ENCODE measurements around the gene FBXO45. TPM values are rescaled to one million over a fixed set of nuclear protein-coding genes. Genes with fewer than 3 reads are reported as not detected.

Gene FBXO45
- total and polyA plus RNA-seq, 2 of the 13 experiments (the other 11 are each of a cell fraction or from before 2014, with no cell fraction given) = 7.0 to 12.1 TPM

DNA sequence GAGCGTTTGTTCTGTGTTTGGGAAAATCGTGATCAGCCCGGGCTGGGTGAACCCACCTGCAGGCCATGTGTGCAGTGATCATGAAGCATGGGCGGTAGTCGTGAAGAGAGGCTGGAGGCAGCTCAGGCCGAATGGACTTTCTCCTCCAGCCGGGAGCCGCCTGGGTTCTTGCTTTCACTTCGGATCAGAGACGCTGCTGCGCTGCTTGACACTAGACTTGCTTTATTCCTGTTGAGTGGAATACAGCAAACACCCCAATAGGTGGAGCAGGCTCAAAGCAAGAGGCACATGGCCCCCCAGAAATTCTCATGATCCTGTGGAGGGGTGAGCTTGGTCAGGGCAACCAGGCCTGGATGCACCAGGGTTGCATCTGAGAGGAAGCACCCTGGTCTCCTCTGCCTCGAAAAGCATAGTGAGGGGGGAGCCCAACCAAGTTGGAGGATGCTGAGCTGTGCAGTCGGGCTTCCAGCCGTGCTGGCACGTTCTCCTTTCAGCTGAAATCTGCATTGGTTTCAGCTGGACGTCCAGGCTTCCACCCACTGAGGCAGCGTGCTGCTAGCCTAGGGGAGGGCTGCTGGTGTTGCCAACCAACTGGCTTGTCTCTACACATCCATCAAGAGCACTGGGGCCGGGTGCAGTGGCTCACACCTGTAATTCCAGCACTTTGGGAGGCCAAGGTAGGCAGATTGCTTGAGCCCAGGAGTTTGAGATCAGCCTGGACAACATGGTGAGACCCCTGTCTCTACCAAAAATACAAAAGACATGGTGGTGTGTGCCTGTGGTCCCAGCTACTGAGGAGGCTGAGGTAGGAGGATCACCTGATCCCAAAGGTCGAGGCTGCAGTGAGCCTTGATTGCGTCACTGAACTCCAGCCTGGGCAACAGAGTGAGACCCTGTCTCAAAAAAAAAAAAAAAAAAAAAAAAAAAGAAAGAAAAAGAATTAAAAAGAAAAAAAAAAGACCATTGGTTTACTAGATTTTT, 68.2 kb downstream of the FBXO45 start (continued):
- peak; percentile 36; the same call in 1 of the 2 replicates for TF ChIP-seq ARID4A (CRISPR knock-in tag; IDR thresholded peaks at IDR 0.05; ENCODE audit: borderline replicate concordance)
- TF ChIP-seq ZMYM4 (CRISPR knock-in tag; IDR thresholded peaks at IDR 0.05) = 0 out of 2 replicates have a peak, but pooled peaks have one; percentile 35
- TF ChIP-seq NFYB (CRISPR knock-in tag; IDR thresholded peaks at IDR 0.05) = no peak
- TF ChIP-seq SALL1 (CRISPR knock-in tag; IDR thresholded peaks at IDR 0.05) = peak; percentile 40; the same call in 1 of the 2 replicates
- TF ChIP-seq ZFP90 (CRISPR knock-in tag; IDR thresholded peaks at IDR 0.05; ENCODE audit: borderline replicate concordance) = 0 out of 2 replicates have a peak, but pooled peaks have one; percentile 24
- no peak for TF ChIP-seq JUN (CRISPR knock-in tag; IDR thresholded peaks at IDR 0.05)
- TF ChIP-seq HOXA5 (CRISPR knock-in tag; IDR thresholded peaks at IDR 0.05) = no peak
- TF ChIP-seq, protein P1, sequence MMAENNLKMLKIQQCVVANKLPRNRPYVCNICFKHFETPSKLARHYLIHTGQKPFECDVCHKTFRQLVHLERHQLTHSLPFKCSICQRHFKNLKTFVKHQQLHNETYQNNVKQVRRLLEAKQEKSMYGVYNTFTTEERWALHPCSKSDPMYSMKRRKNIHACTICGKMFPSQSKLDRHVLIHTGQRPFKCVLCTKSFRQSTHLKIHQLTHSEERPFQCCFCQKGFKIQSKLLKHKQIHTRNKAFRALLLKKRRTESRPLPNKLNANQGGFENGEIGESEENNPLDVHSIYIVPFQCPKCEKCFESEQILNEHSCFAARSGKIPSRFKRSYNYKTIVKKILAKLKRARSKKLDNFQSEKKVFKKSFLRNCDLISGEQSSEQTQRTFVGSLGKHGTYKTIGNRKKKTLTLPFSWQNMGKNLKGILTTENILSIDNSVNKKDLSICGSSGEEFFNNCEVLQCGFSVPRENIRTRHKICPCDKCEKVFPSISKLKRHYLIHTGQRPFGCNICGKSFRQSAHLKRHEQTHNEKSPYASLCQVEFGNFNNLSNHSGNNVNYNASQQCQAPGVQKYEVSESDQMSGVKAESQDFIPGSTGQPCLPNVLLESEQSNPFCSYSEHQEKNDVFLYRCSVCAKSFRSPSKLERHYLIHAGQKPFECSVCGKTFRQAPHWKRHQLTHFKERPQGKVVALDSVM (CRISPR knock-in tag; IDR thresholded peaks at IDR 0.05) = peak; percentile 89
- TF ChIP-seq YEATS4 (CRISPR knock-in tag; IDR thresholded peaks at IDR 0.05; ENCODE audit: borderline replicate concordance) = 0 out of 2 replicates have a peak, but pooled peaks have one; percentile 22
- no peak for TF ChIP-seq MIER3 (CRISPR knock-in tag; IDR thresholded peaks at IDR 0.05; ENCODE audit: borderline replicate concordance)
- no peak for TF ChIP-seq NCOA5 (CRISPR knock-in tag; IDR thresholded peaks at IDR 0.05)
- TF ChIP-seq KAT8 (CRISPR knock-in tag; IDR thresholded peaks at IDR 0.05) = no peak
- TF ChIP-seq HMGXB3 (CRISPR knock-in tag; IDR thresholded peaks at IDR 0.05; ENCODE audit: borderline replicate concordance) = no peak
- no peak for TF ChIP-seq ZNF766 (CRISPR knock-in tag; IDR thresholded peaks at IDR 0.05; ENCODE audit: borderline replicate concordance)
- TF ChIP-seq, protein P2, sequence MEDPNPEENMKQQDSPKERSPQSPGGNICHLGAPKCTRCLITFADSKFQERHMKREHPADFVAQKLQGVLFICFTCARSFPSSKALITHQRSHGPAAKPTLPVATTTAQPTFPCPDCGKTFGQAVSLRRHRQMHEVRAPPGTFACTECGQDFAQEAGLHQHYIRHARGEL (CRISPR knock-in tag; IDR thresholded peaks at IDR 0.05) = no peak
